GM23338 (cell line): Measurements from ENCODE around the gene DNAJB12. TPM values are rescaled to one million over a fixed set of nuclear protein-coding genes. Genes with fewer than 3 reads are reported as not detected.
A peak's percentile ranks its signal among the peaks of the same experiment; 100 is the strongest.

Source experiments
- ATAC-seq: fragments of 200-7000 bp; cut with Tn5 transposase; 3 replicates; pipeline ENCODE4 v1.9.1; 2020
- DNase-seq: peaks from one replicate; pipeline ENCODE4 v3.0.0-alpha.2; 2015; ENCODE audit warnings: low spot score
- H2AFZ ChIP-seq: fragments of 200-600 bp; sonication (generic); 2 replicates; pipeline ENCODE4 v1.8.0; 2016; ENCODE audit warnings: antibody characterized with exemption, mild to moderate bottlenecking, moderate library complexity
- H3F3A ChIP-seq: fragments of 200-600 bp; sonication (generic); replicated peaks from 2 replicates; pipeline ENCODE4 v1.8.0; 2017; ENCODE audit warnings: antibody characterized with exemption, mixed run types, low read depth
- H3K27ac ChIP-seq: fragments of 200-600 bp; sonication (generic); 2 replicates; pipeline ENCODE4 v1.6.1; 2016; ENCODE audit warnings: low read depth
- H3K27me3 ChIP-seq: fragments of 200-600 bp; sonication (generic); 2 replicates; pipeline ENCODE4 v1.8.0; 2016; ENCODE audit warnings: mild to moderate bottlenecking, mixed run types, moderate library complexity; ENCODE audit not compliant: insufficient read depth
- H3K36me3 ChIP-seq: fragments of 200-600 bp; sonication (generic); 2 replicates; pipeline ENCODE4 v1.8.0; 2016; ENCODE audit warnings: mild to moderate bottlenecking; ENCODE audit not compliant: insufficient read depth
- H3K4me1 ChIP-seq: fragments of 200-600 bp; sonication (generic); 2 replicates; pipeline ENCODE4 v1.8.0; 2016; ENCODE audit warnings: mild to moderate bottlenecking, moderate library complexity; ENCODE audit not compliant: insufficient read depth
- H3K4me2 ChIP-seq: fragments of 200-600 bp; sonication (generic); 2 replicates; pipeline ENCODE4 v1.7.1; 2017; ENCODE audit warnings: mixed run types
- H3K4me3 ChIP-seq: fragments of 200-600 bp; sonication (generic); 2 replicates; pipeline ENCODE4 v1.6.1; 2016; ENCODE audit warnings: mixed run types
- H3K79me2 ChIP-seq: fragments of 200-600 bp; sonication (generic); replicated peaks from 2 replicates; pipeline ENCODE4 v1.8.0; 2017; ENCODE audit warnings: mild to moderate bottlenecking; ENCODE audit not compliant: insufficient read depth
- H3K9me2 ChIP-seq: fragments of 200-600 bp; sonication (generic); 2 replicates; pipeline ENCODE4 v1.8.0; 2017; ENCODE audit not compliant: insufficient read depth
- H4K20me1 ChIP-seq: fragments of 200-600 bp; sonication (generic); replicated peaks from 2 replicates; pipeline ENCODE4 v1.8.0; 2017; ENCODE audit warnings: mild to moderate bottlenecking; ENCODE audit not compliant: insufficient read depth
- H3K27ac Mint-ChIP-seq: 2 replicates; pipeline ENCODE4 v1.8.0; 2020; ENCODE audit warnings: inconsistent platforms, mild to moderate bottlenecking, moderate library complexity, mixed read lengths
- H3K27me3 Mint-ChIP-seq: 3 replicates; pipeline ENCODE4 v1.8.0; 2022; ENCODE audit warnings: low read depth, mild to moderate bottlenecking, moderate library complexity, mixed read lengths, inconsistent platforms; ENCODE audit not compliant: insufficient read depth, poor library complexity
- H3K36me3 Mint-ChIP-seq: 3 replicates; pipeline ENCODE4 v1.8.0; 2021; ENCODE audit warnings: low read depth, mild to moderate bottlenecking, inconsistent platforms, moderate library complexity, mixed read lengths
- H3K4me1 Mint-ChIP-seq: 3 replicates; pipeline ENCODE4 v1.8.0; 2020; ENCODE audit warnings: mild to moderate bottlenecking, inconsistent platforms, mixed read lengths
- H3K4me3 Mint-ChIP-seq: 3 replicates; pipeline ENCODE4 v1.8.0; 2021; ENCODE audit warnings: moderate library complexity, mild to moderate bottlenecking, inconsistent platforms, mixed read lengths
- H3K9me3 Mint-ChIP-seq: 3 replicates; pipeline ENCODE4 v1.8.0; 2020; ENCODE audit warnings: moderate library complexity, mild to moderate bottlenecking, inconsistent platforms, mixed read lengths
- CREB1 ChIP-seq: fragments of 250-450 bp; sonication (Bioruptor Pico); IDR thresholded peaks from 2 replicates; pipeline ENCODE4 v1.5.0; 2020; ENCODE audit warnings: low read depth, mild to moderate bottlenecking, moderate library complexity
- CTCF ChIP-seq, 2 experiments: fragments of 200-600 bp in 1 of 2; sonication (generic) in 1 of 2; conservative IDR thresholded peaks; 2 replicates each; pipeline versions ENCODE4 v1.5.1 to v1.6.1; 2016 to 2017; ENCODE audit warnings: antibody characterized with exemption in 2 of 2, low read depth in 2 of 2, mild to moderate bottlenecking in 2 of 2, moderate library complexity in 1 of 2
- ETS1 ChIP-seq: IDR thresholded peaks from 2 replicates; pipeline ENCODE4 v1.6.1; 2016; ENCODE audit warnings: antibody characterized with exemption
- EZH2 ChIP-seq: fragments of 200-600 bp; sonication (generic); IDR thresholded peaks from one replicate; pipeline ENCODE4 v1.8.0; 2017; ENCODE audit warnings: antibody characterized with exemption, mild to moderate bottlenecking, low read depth; ENCODE audit not compliant: unreplicated experiment
- EZH2phosphoT487 ChIP-seq: fragments of 200-600 bp; sonication (generic); IDR thresholded peaks from one replicate; pipeline ENCODE4 v1.8.1; 2018; ENCODE audit warnings: antibody characterized with exemption; ENCODE audit not compliant: unreplicated experiment
- JUNB ChIP-seq: IDR thresholded peaks from one replicate; pipeline ENCODE4 v1.6.1; 2016; ENCODE audit warnings: antibody characterized with exemption; ENCODE audit not compliant: unreplicated experiment
- NANOG ChIP-seq: IDR thresholded peaks from 2 replicates; pipeline ENCODE4 v1.6.1; 2016; ENCODE audit warnings: antibody characterized with exemption, borderline replicate concordance
- POLR2AphosphoS5 ChIP-seq: IDR thresholded peaks from 2 replicates; pipeline ENCODE4 v1.6.1; 2016; ENCODE audit warnings: antibody characterized with exemption, low read depth
- REST ChIP-seq: IDR thresholded peaks from one replicate; pipeline ENCODE4 v1.6.1; 2018; ENCODE audit warnings: antibody characterized with exemption; ENCODE audit not compliant: unreplicated experiment
- STAT1 ChIP-seq: IDR thresholded peaks from one replicate; pipeline ENCODE4 v1.6.1; 2016; ENCODE audit warnings: antibody characterized with exemption; ENCODE audit not compliant: unreplicated experiment
- ZNF114 ChIP-seq: fragments of 250-450 bp; sonication (Bioruptor Pico); IDR thresholded peaks from 2 replicates; pipeline ENCODE4 v1.5.0; 2020; ENCODE audit warnings: mild to moderate bottlenecking, moderate library complexity
- ZNF331 ChIP-seq: fragments of 250-450 bp; sonication (Bioruptor Pico); IDR thresholded peaks from 2 replicates; pipeline ENCODE4 v1.5.0; 2020; ENCODE audit warnings: low read depth, mild to moderate bottlenecking, moderate library complexity
- polyA plus RNA-seq: library from polyadenylated mRNA; unstranded; fragments of >200 nt; fragmentation: Nextera tagmentation; extraction: Ambion mirVana; gene quantifications from 2 replicates; pipeline ENCODE4 v1.2.1, GENCODE V29; 2016
- total RNA-seq: library from RNA; depleted of rRNA; stranded (reverse); fragments of >200 nt; shearing (Covaris generic); gene quantifications from 2 replicates; pipeline ENCODE4 v1.2.3, GENCODE V29; 2014
- TF ChIP-seq, protein P1 (sequence below): fragments of 250-450 bp; sonication (Bioruptor Pico); IDR thresholded peaks from 2 replicates; pipeline ENCODE4 v1.5.0; 2020; ENCODE audit warnings: mild to moderate bottlenecking, moderate library complexity

Gene DNAJB12
- total and polyA plus RNA-seq, 2 experiments from 2014 or later = 12.8 to 16.0 TPM

- Histone ChIP-seq H3K27ac (peak overlapping the region; percentile 45; the same call in 1 of the 2 replicates), H3K4me3 (no peak overlapping the region), H2AFZ (no peak overlapping the region), H3K79me2 (no peaks in the 10 kb centered on the region), H3F3A (peaks cover 16% of the 10 kb centered on the region; the same call in 1 of the 2 replicates), H3K4me1 (peaks cover 16% of the 10 kb centered on the region; the same call in 1 of the 2 replicates), H3K9me2 (no peaks in the 10 kb centered on the region), H3K4me2 (no peak overlapping the region), H3K36me3 (peaks cover 4% of the 10 kb centered on the region; the same call in 1 of the 2 replicates), H3K27me3 (no peaks in the 10 kb centered on the region), H4K20me1 (0 out of 2 replicates have a peak, but pooled peaks cover 3% of the 10 kb centered on the region)
- DNase-seq = no peak
- TF ChIP-seq STAT1 (no peak), ETS1 (no peak), CREB1 (CRISPR knock-in tag) (no peak), POLR2AphosphoS5 (no peak), NANOG (no peak), ZNF114 (CRISPR knock-in tag) (no peak), JUNB (no peak), CTCF (conservative IDR thresholded peaks at IDR 0.05; ENCODE audit: low read depth in 2 of 2) (no peak), REST (no peak), ZNF331 (CRISPR knock-in tag) (no peak), EZH2 (no peak), EZH2phosphoT487 (no peak)
- TF ChIP-seq, protein P1, sequence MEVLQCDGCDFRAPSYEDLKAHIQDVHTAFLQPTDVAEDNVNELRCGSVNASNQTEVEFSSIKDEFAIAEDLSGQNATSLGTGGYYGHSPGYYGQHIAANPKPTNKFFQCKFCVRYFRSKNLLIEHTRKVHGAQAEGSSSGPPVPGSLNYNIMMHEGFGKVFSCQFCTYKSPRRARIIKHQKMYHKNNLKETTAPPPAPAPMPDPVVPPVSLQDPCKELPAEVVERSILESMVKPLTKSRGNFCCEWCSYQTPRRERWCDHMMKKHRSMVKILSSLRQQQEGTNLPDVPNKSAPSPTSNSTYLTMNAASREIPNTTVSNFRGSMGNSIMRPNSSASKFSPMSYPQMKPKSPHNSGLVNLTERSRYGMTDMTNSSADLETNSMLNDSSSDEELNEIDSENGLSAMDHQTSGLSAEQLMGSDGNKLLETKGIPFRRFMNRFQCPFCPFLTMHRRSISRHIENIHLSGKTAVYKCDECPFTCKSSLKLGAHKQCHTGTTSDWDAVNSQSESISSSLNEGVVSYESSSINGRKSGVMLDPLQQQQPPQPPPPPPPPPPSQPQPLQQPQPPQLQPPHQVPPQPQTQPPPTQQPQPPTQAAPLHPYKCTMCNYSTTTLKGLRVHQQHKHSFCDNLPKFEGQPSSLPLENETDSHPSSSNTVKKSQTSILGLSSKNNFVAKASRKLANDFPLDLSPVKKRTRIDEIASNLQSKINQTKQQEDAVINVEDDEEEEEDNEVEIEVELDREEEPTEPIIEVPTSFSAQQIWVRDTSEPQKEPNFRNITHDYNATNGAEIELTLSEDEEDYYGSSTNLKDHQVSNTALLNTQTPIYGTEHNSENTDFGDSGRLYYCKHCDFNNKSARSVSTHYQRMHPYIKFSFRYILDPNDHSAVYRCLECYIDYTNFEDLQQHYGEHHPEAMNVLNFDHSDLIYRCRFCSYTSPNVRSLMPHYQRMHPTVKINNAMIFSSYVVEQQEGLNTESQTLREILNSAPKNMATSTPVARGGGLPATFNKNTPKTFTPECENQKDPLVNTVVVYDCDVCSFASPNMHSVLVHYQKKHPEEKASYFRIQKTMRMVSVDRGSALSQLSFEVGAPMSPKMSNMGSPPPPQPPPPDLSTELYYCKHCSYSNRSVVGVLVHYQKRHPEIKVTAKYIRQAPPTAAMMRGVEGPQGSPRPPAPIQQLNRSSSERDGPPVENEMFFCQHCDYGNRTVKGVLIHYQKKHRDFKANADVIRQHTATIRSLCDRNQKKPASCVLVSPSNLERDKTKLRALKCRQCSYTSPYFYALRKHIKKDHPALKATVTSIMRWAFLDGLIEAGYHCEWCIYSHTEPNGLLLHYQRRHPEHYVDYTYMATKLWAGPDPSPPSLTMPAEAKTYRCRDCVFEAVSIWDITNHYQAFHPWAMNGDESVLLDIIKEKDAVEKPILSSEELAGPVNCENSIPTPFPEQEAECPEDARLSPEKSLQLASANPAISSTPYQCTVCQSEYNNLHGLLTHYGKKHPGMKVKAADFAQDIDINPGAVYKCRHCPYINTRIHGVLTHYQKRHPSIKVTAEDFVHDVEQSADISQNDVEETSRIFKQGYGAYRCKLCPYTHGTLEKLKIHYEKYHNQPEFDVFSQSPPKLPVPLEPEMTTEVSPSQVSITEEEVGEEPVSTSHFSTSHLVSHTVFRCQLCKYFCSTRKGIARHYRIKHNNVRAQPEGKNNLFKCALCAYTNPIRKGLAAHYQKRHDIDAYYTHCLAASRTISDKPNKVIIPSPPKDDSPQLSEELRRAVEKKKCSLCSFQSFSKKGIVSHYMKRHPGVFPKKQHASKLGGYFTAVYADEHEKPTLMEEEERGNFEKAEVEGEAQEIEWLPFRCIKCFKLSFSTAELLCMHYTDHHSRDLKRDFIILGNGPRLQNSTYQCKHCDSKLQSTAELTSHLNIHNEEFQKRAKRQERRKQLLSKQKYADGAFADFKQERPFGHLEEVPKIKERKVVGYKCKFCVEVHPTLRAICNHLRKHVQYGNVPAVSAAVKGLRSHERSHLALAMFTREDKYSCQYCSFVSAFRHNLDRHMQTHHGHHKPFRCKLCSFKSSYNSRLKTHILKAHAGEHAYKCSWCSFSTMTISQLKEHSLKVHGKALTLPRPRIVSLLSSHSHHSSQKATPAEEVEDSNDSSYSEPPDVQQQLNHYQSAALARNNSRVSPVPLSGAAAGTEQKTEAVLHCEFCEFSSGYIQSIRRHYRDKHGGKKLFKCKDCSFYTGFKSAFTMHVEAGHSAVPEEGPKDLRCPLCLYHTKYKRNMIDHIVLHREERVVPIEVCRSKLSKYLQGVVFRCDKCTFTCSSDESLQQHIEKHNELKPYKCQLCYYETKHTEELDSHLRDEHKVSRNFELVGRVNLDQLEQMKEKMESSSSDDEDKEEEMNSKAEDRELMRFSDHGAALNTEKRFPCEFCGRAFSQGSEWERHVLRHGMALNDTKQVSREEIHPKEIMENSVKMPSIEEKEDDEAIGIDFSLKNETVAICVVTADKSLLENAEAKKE (CRISPR knock-in tag) = no peak
- Mint-ChIP-seq H3K27ac (no peak overlapping the region), H3K27me3 (peaks cover 16% of the 10 kb centered on the region), H3K36me3 (peaks cover 44% of the 10 kb centered on the region; the same call in 2 of the 3 replicates), H3K9me3 (no peaks in the 10 kb centered on the region), H3K4me1 (peaks cover 37% of the 10 kb centered on the region), H3K4me3 (no peak overlapping the region)
- ATAC-seq = no peak
Measured at GRCh38 chr10:72335394-72336258, 19.1 kb downstream of the DNAJB12 start.
